Measurements from ENCODE around the gene TRIM62.

- no peak for TF ChIP-seq CTCF (conservative IDR thresholded peaks at IDR 0.05; ENCODE audit: low read length)
- TF ChIP-seq EZH2phosphoT487 (IDR thresholded peaks at IDR 0.05; ENCODE audit: borderline replicate concordance, low read depth, low read length): no peak
Measured at GRCh38 chr1:33175865-33176264, 6.0 kb downstream of the TRIM62 start.
